H1 (cell line): ENCODE measurements around the gene CRELD1. TPM values are rescaled to one million over a fixed set of nuclear protein-coding genes. Genes with fewer than 3 reads are reported as not detected.
A peak's percentile ranks its signal among the peaks of the same experiment; 100 is the strongest.

ENCODE experiments used
- ATF2 ChIP-seq: IDR thresholded peaks from 2 replicates; pipeline ENCODE4 v1.6.1; 2012; ENCODE audit warnings: low read length, inconsistent platforms
- CHD7 ChIP-seq: fragments of 300-600 bp; sonication (generic); IDR thresholded peaks from 2 replicates; pipeline ENCODE4 v1.7.1; 2012; ENCODE audit warnings: low read length, moderate library complexity, mild to moderate bottlenecking, inconsistent platforms; ENCODE audit not compliant: insufficient replicate concordance
- FOSL1 ChIP-seq: IDR thresholded peaks from 2 replicates; pipeline ENCODE4 v1.6.1; 2011; ENCODE audit warnings: mild to moderate bottlenecking, low read depth, low read length, moderate library complexity; ENCODE audit not compliant: insufficient read depth
- POLR2A ChIP-seq, 2 experiments: IDR thresholded peaks; 1 replicate in 1 of 2; 2 replicates in 1 of 2; pipeline ENCODE4 v1.6.1; 2011; ENCODE audit warnings: low read depth in 2 of 2, low read length in 2 of 2, mild to moderate bottlenecking in 2 of 2; ENCODE audit errors: control extremely low read depth in 1 of 2
- RXRA ChIP-seq: IDR thresholded peaks from 2 replicates; pipeline ENCODE4 v1.6.1; 2011; ENCODE audit warnings: low read depth, mild to moderate bottlenecking, low read length, moderate library complexity; ENCODE audit not compliant: insufficient read depth
- SRF ChIP-seq: IDR thresholded peaks from 2 replicates; pipeline ENCODE4 v1.6.1; 2011; ENCODE audit warnings: mild to moderate bottlenecking, low read depth, low read length, moderate library complexity
- ZNF274 ChIP-seq: IDR thresholded peaks from 2 replicates; pipeline ENCODE4 v1.7.0; 2012; ENCODE audit warnings: low read length, borderline replicate concordance; ENCODE audit errors: extremely low read depth
- polyA plus RNA-seq, 7 experiments: library from polyadenylated mRNA; depleted of rRNA in 3 of 7; stranded (reverse) in 5 of 7; unstranded in 2 of 7; fragments of >200 nt in 5 of 7; fragments of 200-250 nt in 2 of 7; gene quantifications; 1 replicate in 5 of 7; 2 replicates in 1 of 7; 4 replicates in 1 of 7; pipeline versions ENCODE4 v1.2.1 to v1.2.3, GENCODE V29; 2011 to 2013; ENCODE audit warnings: missing spikeins in 2 of 7, mixed read lengths in 2 of 7
- total RNA-seq: library from RNA; stranded (reverse); fragmentation: NEBNext Ultra II Directional; extraction: Animal tissue kit (Norgen Biotek cat#: 25700); gene quantifications from 2 replicates; pipeline ENCODE4 v1.2.1, GENCODE V29; 2021

CRELD1 gene
- total and polyA plus RNA-seq, 2 of the 8 experiments (the other 6 are each of a cell fraction or from before 2014, with no cell fraction given): 12.9 to 15.1 TPM

- TF ChIP-seq CHD7 (no peak), FOSL1 (no peak), POLR2A (IDR thresholded peaks at IDR 0.05; ENCODE audit: control extremely low read depth in 1 of 2, low read depth in 2 of 2, low read length in 2 of 2) (peak in 1 of 2 experiments; percentile 41; a peak in 1 of 3 replicates), ZNF274 (no peak), ATF2 (no peak; the same call in 1 of the 2 replicates), SRF (peak; percentile 84), RXRA (no peak)
Observed at GRCh38 chr3:9951962-9952805, 18.6 kb downstream of the CRELD1 start, which contains the start of gene PRRT3 (continued).
